ENCODE results near the gene MBTD1.

DNA sequence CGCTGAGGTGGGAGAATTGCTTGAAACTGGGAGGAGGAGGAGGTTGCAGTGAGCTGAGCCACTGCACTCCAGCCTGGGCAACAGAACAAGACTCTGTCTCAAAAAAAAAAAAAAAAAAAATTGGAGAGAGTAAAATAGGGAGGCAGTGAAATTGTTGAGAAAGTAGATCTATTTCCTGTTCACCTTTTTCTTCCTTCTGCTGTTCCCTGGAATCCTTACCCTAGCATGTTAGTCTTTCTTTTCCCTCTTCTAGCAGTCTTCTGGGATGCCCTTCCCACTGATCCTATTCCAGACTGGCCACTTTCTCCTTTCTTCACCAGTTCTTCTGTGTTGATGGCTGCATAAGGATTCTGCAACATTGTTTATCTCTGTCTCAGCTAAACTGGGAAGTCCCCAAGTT lies 90.5 kb downstream of the MBTD1 start:
- TF ChIP-seq, protein P1, sequence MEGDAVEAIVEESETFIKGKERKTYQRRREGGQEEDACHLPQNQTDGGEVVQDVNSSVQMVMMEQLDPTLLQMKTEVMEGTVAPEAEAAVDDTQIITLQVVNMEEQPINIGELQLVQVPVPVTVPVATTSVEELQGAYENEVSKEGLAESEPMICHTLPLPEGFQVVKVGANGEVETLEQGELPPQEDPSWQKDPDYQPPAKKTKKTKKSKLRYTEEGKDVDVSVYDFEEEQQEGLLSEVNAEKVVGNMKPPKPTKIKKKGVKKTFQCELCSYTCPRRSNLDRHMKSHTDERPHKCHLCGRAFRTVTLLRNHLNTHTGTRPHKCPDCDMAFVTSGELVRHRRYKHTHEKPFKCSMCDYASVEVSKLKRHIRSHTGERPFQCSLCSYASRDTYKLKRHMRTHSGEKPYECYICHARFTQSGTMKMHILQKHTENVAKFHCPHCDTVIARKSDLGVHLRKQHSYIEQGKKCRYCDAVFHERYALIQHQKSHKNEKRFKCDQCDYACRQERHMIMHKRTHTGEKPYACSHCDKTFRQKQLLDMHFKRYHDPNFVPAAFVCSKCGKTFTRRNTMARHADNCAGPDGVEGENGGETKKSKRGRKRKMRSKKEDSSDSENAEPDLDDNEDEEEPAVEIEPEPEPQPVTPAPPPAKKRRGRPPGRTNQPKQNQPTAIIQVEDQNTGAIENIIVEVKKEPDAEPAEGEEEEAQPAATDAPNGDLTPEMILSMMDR (IDR thresholded peaks at IDR 0.05) = no peak
- no peak for TF ChIP-seq POLR2A (IDR thresholded peaks at IDR 0.05)
